Body of pancreas (tissue), 4 donors: ENCODE results near the gene LNPK.

Experiments
- CTCF ChIP-seq, 7 experiments: fragments of 450-650 bp in 4 of 7; fragments of 200-600 bp in 3 of 7; sonication (generic) in 3 of 7; IDR thresholded peaks; one replicate each; pipeline ENCODE4 v1.5.1; 2016 to 2019; ENCODE audit warnings: antibody characterized with exemption in 7 of 7
- POLR2A ChIP-seq, 3 donors: fragments of 450-650 bp; IDR thresholded peaks; one replicate each; pipeline ENCODE4 v1.6.1; 2016; ENCODE audit warnings: antibody characterized with exemption in 3 of 3, mild to moderate bottlenecking in 2 of 3

GRCh38 chr2:175922160-175922559, 79.9 kb downstream of the LNPK start:
- TF ChIP-seq CTCF (IDR thresholded peaks at IDR 0.05) (no peak), POLR2A (IDR thresholded peaks at IDR 0.05) (no peak)
